ENCODE data around the gene GPR108. TPM values are rescaled to one million over a fixed set of nuclear protein-coding genes. Genes with fewer than 3 reads are reported as not detected.

GPR108 gene
- total RNA-seq, 1 donor from 2014 or later, result 14.6 TPM

GRCh38 chr19:6732803-6733337 is 4.5 kb downstream of the GPR108 start:
- H3K4me1 ChIP-seq (ENCODE audit: control insufficient read depth in 3 of 3, insufficient read depth in 3 of 3, low read length in 3 of 3), result peaks cover 10 to 14% (median 13%) of the 10 kb centered on the region in 3 donors
- no peaks in the 10 kb centered on the region for H3K9me3 ChIP-seq (ENCODE audit: control insufficient read depth in 3 of 3, low read length in 3 of 3)
- H3K27me3 ChIP-seq (ENCODE audit: control insufficient read depth in 3 of 3, insufficient read depth in 3 of 3, low read length in 3 of 3), result no peaks in the 10 kb centered on the region
- H3K4me3 ChIP-seq (ENCODE audit: low read length in 3 of 3), result no peak overlapping the region
- no peak overlapping the region for H3K27ac ChIP-seq (ENCODE audit: low read depth, low read length)
- peaks cover 14 to 23% (median 14%) of the 10 kb centered on the region in 3 donors for H3K36me3 ChIP-seq (ENCODE audit: control insufficient read depth in 3 of 3, insufficient read depth in 3 of 3, low read length in 3 of 3)
- no peak overlapping the region for H3K9ac ChIP-seq (ENCODE audit: low read depth in 1 of 3, low read length in 3 of 3)

GRCh38 chr19:6731822-6732221 is 5.6 kb downstream of the GPR108 start:
- Histone ChIP-seq H3K4me3 (ENCODE audit: low read length in 3 of 3) (no peak overlapping the region), H3K27me3 (ENCODE audit: control insufficient read depth in 3 of 3, insufficient read depth in 3 of 3, low read length in 3 of 3) (peaks cover 0 to 2% (median 0%) of the 10 kb centered on the region in 3 donors), H3K9ac (ENCODE audit: low read depth in 1 of 3, low read length in 3 of 3) (no peak overlapping the region), H3K27ac (ENCODE audit: low read depth, low read length) (no peak overlapping the region), H3K36me3 (ENCODE audit: control insufficient read depth in 3 of 3, insufficient read depth in 3 of 3, low read length in 3 of 3) (peaks cover 14 to 23% (median 14%) of the 10 kb centered on the region in 3 donors), H3K4me1 (ENCODE audit: control insufficient read depth in 3 of 3, insufficient read depth in 3 of 3, low read length in 3 of 3) (peaks cover 9 to 12% (median 11%) of the 10 kb centered on the region in 3 donors), H3K9me3 (ENCODE audit: control insufficient read depth in 3 of 3, low read length in 3 of 3) (no peaks in the 10 kb centered on the region)

- H3K4me3 ChIP-seq (ENCODE audit: low read length in 3 of 3), result no peak overlapping the region
- peaks cover 0 to 2% (median 0%) of the 10 kb centered on the region in 3 donors for H3K27me3 ChIP-seq (ENCODE audit: control insufficient read depth in 3 of 3, insufficient read depth in 3 of 3, low read length in 3 of 3)
- no peak overlapping the region for H3K27ac ChIP-seq (ENCODE audit: low read depth, low read length)
- H3K36me3 ChIP-seq (ENCODE audit: control insufficient read depth in 3 of 3, insufficient read depth in 3 of 3, low read length in 3 of 3), result peaks cover 14 to 23% (median 14%) of the 10 kb centered on the region in 3 donors
- H3K9me3 ChIP-seq (ENCODE audit: control insufficient read depth in 3 of 3, low read length in 3 of 3), result no peaks in the 10 kb centered on the region
- peaks cover 2 to 5% (median 4%) of the 10 kb centered on the region in 3 donors for H3K4me1 ChIP-seq (ENCODE audit: control insufficient read depth in 3 of 3, insufficient read depth in 3 of 3, low read length in 3 of 3)
- H3K9ac ChIP-seq (ENCODE audit: low read depth in 1 of 3, low read length in 3 of 3), result no peak overlapping the region
Measured at GRCh38 chr19:6730941-6731670, 6.3 kb downstream of the GPR108 start.

GRCh38 chr19:6730153-6730804 is 7.1 kb downstream of the GPR108 start:
- no peaks in the 10 kb centered on the region for H3K4me1 ChIP-seq (ENCODE audit: control insufficient read depth in 3 of 3, insufficient read depth in 3 of 3, low read length in 3 of 3)
- H3K36me3 ChIP-seq (ENCODE audit: control insufficient read depth in 3 of 3, insufficient read depth in 3 of 3, low read length in 3 of 3), result peaks cover 14 to 23% (median 14%) of the 10 kb centered on the region in 3 donors
- no peak overlapping the region for H3K27ac ChIP-seq (ENCODE audit: low read depth, low read length)
- H3K9me3 ChIP-seq (ENCODE audit: control insufficient read depth in 3 of 3, low read length in 3 of 3), result no peaks in the 10 kb centered on the region
- peaks cover 0 to 2% (median 0%) of the 10 kb centered on the region in 3 donors for H3K27me3 ChIP-seq (ENCODE audit: control insufficient read depth in 3 of 3, insufficient read depth in 3 of 3, low read length in 3 of 3)
- no peak overlapping the region for H3K9ac ChIP-seq (ENCODE audit: low read depth in 1 of 3, low read length in 3 of 3)
- no peak overlapping the region for H3K4me3 ChIP-seq (ENCODE audit: low read length in 3 of 3)

- H3K27me3 ChIP-seq (ENCODE audit: control insufficient read depth in 3 of 3, insufficient read depth in 3 of 3, low read length in 3 of 3), result peaks cover 0 to 2% (median 0%) of the 10 kb centered on the region in 3 donors
- H3K27ac ChIP-seq (ENCODE audit: low read depth, low read length), result no peak overlapping the region
- peaks cover 14 to 23% (median 14%) of the 10 kb centered on the region in 3 donors for H3K36me3 ChIP-seq (ENCODE audit: control insufficient read depth in 3 of 3, insufficient read depth in 3 of 3, low read length in 3 of 3)
- H3K9me3 ChIP-seq (ENCODE audit: control insufficient read depth in 3 of 3, low read length in 3 of 3), result no peaks in the 10 kb centered on the region
- H3K9ac ChIP-seq (ENCODE audit: low read depth in 1 of 3, low read length in 3 of 3), result no peak overlapping the region
- H3K4me3 ChIP-seq (ENCODE audit: low read length in 3 of 3), result no peak overlapping the region
- no peaks in the 10 kb centered on the region for H3K4me1 ChIP-seq (ENCODE audit: control insufficient read depth in 3 of 3, insufficient read depth in 3 of 3, low read length in 3 of 3)
Measured at GRCh38 chr19:6729573-6730152, 7.7 kb downstream of the GPR108 start.

GRCh38 chr19:6728346-6728745 is 9.0 kb downstream of the GPR108 start:
- H3K9me3 ChIP-seq (ENCODE audit: control insufficient read depth in 3 of 3, low read length in 3 of 3), result no peaks in the 10 kb centered on the region
- no peak overlapping the region for H3K9ac ChIP-seq (ENCODE audit: low read depth in 1 of 3, low read length in 3 of 3)
- peaks cover 0 to 2% (median 0%) of the 10 kb centered on the region in 3 donors for H3K27me3 ChIP-seq (ENCODE audit: control insufficient read depth in 3 of 3, insufficient read depth in 3 of 3, low read length in 3 of 3)
- no peak overlapping the region for H3K27ac ChIP-seq (ENCODE audit: low read depth, low read length)
- H3K4me1 ChIP-seq (ENCODE audit: control insufficient read depth in 3 of 3, insufficient read depth in 3 of 3, low read length in 3 of 3), result peaks cover 0 to 3% (median 0%) of the 10 kb centered on the region in 3 donors
- H3K4me3 ChIP-seq (ENCODE audit: low read length in 3 of 3), result no peak overlapping the region
- peaks cover 13 to 19% (median 14%) of the 10 kb centered on the region in 3 donors for H3K36me3 ChIP-seq (ENCODE audit: control insufficient read depth in 3 of 3, insufficient read depth in 3 of 3, low read length in 3 of 3)

GRCh38 chr19:6725513-6726231 is 11.7 kb downstream of the GPR108 start:
- Histone ChIP-seq H3K9me3 (ENCODE audit: control insufficient read depth in 3 of 3, low read length in 3 of 3) (no peaks in the 10 kb centered on the region), H3K27me3 (ENCODE audit: control insufficient read depth in 3 of 3, insufficient read depth in 3 of 3, low read length in 3 of 3) (peaks cover 0 to 7% (median 2%) of the 10 kb centered on the region in 3 donors), H3K27ac (ENCODE audit: low read depth, low read length) (no peak overlapping the region), H3K9ac (ENCODE audit: low read depth in 1 of 3, low read length in 3 of 3) (no peak overlapping the region), H3K4me3 (ENCODE audit: low read length in 3 of 3) (no peak overlapping the region), H3K36me3 (ENCODE audit: control insufficient read depth in 3 of 3, insufficient read depth in 3 of 3, low read length in 3 of 3) (no peaks in the 10 kb centered on the region), H3K4me1 (ENCODE audit: control insufficient read depth in 3 of 3, insufficient read depth in 3 of 3, low read length in 3 of 3) (peaks cover 0 to 7% (median 0%) of the 10 kb centered on the region in 3 donors)

- Histone ChIP-seq H3K36me3 (ENCODE audit: control insufficient read depth in 3 of 3, insufficient read depth in 3 of 3, low read length in 3 of 3) (no peaks in the 10 kb centered on the region), H3K9me3 (ENCODE audit: control insufficient read depth in 3 of 3, low read length in 3 of 3) (no peaks in the 10 kb centered on the region), H3K27me3 (ENCODE audit: control insufficient read depth in 3 of 3, insufficient read depth in 3 of 3, low read length in 3 of 3) (peaks cover 0 to 7% (median 6%) of the 10 kb centered on the region in 3 donors), H3K9ac (ENCODE audit: low read depth in 1 of 3, low read length in 3 of 3) (no peak overlapping the region), H3K27ac (ENCODE audit: low read depth, low read length) (peak overlapping the region; percentile 44), H3K4me3 (ENCODE audit: low read length in 3 of 3) (no peak overlapping the region), H3K4me1 (ENCODE audit: control insufficient read depth in 3 of 3, insufficient read depth in 3 of 3, low read length in 3 of 3) (peaks cover 0 to 7% (median 2%) of the 10 kb centered on the region in 3 donors)
Measured at GRCh38 chr19:6724631-6725492, 12.5 kb downstream of the GPR108 start.

- Histone ChIP-seq H3K27me3 (ENCODE audit: control insufficient read depth in 3 of 3, insufficient read depth in 3 of 3, low read length in 3 of 3) (peaks cover 0 to 7% (median 6%) of the 10 kb centered on the region in 3 donors), H3K9ac (ENCODE audit: low read depth in 1 of 3, low read length in 3 of 3) (no peak overlapping the region), H3K36me3 (ENCODE audit: control insufficient read depth in 3 of 3, insufficient read depth in 3 of 3, low read length in 3 of 3) (no peaks in the 10 kb centered on the region), H3K4me1 (ENCODE audit: control insufficient read depth in 3 of 3, insufficient read depth in 3 of 3, low read length in 3 of 3) (peaks cover 3 to 7% (median 7%) of the 10 kb centered on the region in 3 donors), H3K27ac (ENCODE audit: low read depth, low read length) (peak overlapping the region; percentile 62), H3K4me3 (ENCODE audit: low read length in 3 of 3) (no peak overlapping the region), H3K9me3 (ENCODE audit: control insufficient read depth in 3 of 3, low read length in 3 of 3) (no peaks in the 10 kb centered on the region)
Measured at GRCh38 chr19:6723738-6724137, 13.6 kb downstream of the GPR108 start.
